Activated naive CD8-positive, alpha-beta T cell treated with anti-CD3 and anti-CD28 coated beads, Interleukin-2, amount 50 U/mL, for 16 hours (primary cell): Measurements from ENCODE around the gene UBL4A.

ENCODE experiments used
- DNase-seq: peaks from one replicate; pipeline ENCODE4 v3.0.0-alpha.2; 2020; ENCODE audit warnings: low read depth, low spot score

The UBL4A gene

DNA sequence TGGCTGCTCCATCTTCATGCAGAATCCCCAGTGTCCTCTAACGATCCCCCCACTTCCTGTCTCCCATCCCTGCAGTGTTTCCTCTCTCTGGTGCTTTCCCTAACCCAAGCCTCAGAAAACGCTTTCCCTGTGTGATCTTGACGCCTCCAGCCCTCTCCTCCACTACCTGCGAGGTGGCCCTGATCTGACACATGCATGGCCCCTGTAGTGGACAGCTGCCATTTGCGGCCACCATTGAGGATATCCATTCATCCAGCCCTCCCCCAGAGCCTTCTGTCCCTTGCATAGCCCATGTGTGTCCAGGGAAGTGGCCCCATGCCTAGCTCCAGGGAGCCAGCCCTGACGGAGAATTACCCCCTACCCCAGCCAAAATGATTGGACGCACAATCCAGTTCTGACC lies 3.1 kb downstream of the UBL4A start:
- no peak for DNase-seq

DNA sequence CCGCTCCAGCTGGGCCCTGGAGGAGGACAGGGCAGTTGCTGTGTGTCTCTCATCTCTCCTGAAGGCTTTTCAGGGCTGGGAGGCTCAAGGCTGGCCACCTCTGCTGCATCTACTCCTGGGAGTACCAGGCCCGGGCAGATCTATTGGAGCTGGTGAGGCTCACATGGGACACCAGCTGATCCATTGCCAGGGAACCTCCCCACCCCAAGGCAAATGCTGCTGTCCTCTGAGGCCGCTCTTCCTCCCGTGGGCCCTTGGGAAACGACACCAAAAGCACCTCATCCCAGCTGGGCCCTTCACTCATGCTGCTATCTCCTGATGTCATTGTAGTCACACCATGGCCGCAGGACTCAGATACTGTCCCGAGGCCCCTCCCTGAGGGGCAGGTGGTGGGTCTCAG lies 3.6 kb downstream of the UBL4A start:
- no peak for DNase-seq

DNA sequence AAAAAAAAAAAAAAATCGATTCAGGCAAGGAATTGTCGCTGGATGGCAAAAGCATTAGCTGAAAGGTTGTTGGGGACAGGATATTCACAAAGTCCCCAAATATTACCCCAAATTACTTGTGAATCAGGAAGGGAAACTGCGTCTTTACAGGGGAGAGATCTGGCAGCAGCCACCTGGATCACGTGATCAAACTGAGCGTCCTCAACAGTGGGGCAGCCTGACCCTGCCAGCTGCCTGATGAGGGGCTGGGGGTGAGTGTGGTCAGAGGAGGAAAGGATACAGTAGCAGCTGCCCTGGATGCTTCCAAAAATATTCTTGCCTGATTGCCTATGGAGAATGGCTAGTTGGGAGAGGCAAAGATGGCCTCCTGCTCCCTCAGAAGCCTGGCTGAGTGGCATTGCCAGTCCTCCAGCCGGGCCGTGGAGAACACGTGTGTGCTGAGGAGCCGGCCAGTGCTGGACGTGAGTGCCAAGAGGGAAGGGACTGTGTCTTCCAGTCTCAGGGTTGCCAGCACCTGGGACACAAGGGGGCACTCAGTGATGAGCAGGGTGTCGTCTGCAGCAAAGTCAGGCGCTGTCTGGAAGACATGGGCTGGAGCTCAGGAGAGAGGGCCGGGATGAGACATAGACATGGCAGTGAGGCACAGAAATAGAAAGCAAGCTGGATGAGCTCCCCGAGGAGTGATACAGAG lies 4.4 kb downstream of the UBL4A start:
- no peak for DNase-seq

DNA sequence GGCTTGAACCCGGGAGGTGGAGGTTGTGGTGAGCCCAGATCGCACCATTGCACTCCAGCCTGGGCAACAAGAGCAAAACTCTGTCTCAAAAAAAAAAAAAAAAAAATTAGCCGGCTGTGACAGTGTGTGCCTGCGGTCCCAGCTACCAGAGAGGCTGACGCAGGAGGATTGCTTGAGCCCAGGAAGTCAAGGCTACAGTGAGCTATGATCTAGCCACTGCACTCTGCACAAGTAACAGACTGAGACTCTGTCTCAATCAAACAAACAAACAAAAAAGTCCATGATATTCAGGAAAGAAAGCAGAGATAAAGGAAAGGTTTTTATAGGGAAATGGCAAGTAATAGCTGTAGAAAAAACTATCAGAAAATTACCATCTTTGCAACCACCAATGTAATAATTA lies 5.2 kb downstream of the UBL4A start:
- DNase-seq: no peak

DNA sequence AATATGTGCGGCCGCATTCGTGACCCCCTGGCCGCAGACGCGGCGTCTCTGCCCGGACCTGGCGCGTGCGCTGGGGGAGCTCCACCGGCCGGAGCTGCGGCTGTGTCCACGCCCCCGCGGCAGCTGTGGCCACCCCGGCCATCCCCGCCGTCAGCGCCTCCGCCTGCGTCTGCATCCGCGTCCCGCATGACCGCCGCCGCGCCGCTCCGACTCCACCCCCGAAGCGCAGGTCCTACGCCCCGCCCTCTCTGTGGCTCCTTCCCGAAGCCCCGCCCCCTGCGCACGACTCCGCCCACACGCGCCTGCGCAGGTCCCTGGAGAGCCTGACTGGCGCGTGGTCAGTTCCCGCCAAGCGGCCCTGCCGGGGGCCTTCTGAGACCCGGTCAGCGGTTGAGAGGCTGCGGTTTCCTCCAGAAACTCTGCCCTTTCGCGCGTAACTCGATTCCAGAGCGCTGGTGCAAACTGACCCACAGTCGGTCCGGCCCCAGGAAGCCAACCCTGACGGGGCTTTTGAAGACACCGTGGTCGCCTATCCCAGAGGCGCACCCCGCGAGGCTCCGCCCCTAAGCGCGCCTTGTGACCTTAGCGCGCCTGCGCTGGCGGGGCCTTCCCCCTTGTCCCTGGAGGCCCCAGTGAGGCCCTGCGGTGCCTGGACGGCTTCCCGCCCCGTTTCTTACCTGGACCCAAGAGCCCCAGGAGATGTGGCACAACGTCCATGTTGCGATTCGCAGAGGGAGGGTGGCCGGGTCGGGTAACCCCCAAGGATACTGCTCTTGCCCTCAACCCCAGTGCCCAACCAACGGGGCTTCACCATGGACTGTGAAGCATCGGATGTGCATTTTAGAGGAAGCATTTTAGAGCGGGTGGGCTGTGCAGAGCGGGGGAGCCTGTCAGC lies 7.4 kb downstream of the UBL4A start, which contains the start of gene LAGE3:
Gene LAGE3, minus strand, starts transcription at position 554 of the 895 bp plus-strand sequence. Its CDS starts 366 bp downstream, at position 188.
- peak; percentile 84 for DNase-seq

GRCh38 chrX:154477891-154478477 lies 8.4 kb downstream of the UBL4A start:
- DNase-seq: no peak

GRCh38 chrX:154476821-154477220 lies 9.6 kb downstream of the UBL4A start:
- DNase-seq: no peak

DNA sequence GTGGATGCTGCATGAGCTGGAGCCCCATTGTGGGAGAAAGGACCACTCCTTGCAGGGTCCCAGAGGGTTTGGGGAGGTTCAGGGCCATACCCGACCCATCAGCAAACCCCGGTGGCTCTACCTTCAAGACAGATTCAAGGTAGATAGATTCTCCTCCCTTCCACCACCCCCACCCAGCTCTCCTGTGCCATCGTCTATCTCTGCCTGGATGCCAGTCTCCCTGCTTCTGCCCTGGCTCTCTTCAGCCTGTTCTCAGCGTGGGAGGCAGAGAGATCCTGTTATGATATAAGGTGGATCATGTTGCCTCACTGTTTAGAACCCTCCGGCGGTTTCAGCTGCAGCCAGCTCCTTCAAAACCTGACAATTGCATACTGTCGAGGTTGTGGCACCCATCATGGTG lies 12.7 kb downstream of the UBL4A start:
- DNase-seq: no peak

GRCh38 chrX:154472685-154473632 lies 13.5 kb downstream of the UBL4A start:
- no peak for DNase-seq

DNA sequence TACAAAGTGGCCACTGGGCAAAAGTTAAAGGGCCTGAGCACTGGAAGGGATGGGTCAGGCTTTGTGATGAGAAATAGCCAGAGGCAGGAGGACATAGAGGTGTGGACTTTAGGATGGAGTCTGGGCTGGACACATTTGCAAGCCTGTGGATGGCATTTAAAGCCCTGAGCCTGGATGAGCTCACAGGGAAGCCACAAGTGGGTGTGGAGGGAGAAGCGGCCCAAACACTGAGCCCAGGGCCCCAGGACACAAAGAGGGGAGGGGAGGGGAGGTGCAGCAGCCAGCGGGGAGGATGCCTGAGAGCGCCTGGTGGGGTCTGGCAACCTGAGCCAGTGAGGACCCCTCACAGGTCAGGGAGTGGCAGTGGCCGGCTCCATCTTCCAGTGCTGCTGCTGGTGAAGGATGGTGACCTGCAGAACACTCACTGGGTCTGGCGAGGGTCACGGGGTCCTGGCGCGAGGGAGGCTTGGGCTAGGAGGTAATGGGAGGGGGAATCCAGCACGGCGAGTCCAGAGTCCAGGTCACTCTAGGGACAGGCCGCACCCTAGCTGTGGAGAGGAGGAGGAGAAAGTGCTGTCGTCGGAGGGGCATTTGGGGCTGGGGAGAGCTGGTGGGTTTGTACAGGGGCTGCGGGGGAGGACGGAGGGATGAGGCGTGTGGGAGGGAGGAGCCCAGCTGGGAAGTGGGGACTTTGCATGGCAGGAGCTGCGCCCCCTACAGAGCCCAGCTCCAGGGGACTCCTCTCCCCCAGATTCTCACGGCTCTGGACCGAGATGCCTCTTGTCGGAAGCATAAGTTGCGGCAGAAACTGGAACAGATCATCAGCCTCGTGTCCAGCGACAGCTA lies 14.4 kb downstream of the UBL4A start:
- DNase-seq: no peak

DNA sequence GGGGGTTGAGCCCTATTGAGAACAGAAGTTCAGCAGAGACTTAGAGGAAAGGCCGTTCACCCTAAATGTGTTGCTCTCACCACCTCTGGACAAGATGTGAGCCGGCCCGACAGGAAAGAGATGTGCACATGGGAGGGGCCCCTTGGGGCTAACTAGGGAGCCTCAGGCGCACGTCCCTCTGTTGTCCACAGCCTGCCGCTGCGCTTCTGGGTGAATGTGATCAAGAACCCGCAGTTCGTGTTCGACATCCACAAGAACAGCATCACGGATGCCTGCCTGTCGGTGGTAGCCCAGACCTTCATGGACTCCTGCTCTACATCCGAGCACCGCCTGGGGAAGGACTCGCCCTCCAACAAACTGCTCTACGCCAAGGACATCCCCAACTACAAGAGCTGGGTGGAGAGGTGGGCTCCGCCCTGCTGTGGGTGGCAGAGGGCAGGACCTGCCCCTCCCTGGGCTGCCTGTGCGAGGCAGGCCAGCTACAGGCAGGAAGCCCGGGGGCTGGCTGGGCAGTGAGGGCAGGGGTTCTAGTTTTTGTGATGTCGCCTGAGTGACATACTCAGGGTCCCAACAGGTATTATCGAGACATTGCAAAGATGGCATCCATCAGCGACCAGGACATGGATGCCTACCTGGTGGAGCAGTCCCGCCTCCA lies 15.4 kb downstream of the UBL4A start:
- DNase-seq: no peak

DNA sequence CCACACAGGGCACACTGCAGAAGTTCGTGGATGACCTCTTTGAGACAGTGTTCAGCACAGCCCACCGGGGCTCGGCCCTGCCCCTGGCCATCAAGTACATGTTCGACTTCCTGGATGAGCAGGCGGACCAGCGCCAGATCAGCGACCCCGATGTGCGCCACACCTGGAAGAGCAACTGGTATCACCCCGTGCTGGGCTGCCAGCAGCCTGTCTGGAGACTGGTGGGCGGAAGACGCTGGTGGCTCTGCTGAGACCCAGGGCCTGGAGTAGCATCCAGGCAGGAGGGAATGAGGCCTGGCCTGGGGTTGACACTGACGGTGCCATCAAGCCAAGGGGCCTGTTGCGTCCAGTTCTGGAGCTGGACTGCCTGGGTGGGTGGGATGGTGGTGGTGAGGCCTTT lies 16.0 kb downstream of the UBL4A start:
- DNase-seq: no peak

DNA sequence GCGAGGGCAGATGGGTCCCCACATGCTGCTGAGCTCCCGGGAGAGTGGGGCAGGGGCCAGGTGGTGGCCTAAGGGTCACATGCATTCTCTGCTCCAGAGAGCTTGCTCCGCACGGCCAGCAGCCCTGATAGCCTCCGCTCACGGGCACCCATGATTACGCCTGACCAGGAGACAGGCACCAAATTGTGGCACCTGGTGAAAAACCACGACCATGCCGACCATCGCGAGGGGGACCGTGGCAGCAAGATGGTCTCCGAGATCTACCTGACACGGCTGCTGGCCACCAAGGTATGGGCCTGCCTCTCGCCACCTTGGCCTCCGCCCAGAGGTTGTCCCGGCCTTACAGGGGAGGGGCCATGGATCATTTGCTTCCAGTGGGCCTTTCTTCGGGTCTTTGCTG lies 16.5 kb downstream of the UBL4A start:
- no peak for DNase-seq

DNA sequence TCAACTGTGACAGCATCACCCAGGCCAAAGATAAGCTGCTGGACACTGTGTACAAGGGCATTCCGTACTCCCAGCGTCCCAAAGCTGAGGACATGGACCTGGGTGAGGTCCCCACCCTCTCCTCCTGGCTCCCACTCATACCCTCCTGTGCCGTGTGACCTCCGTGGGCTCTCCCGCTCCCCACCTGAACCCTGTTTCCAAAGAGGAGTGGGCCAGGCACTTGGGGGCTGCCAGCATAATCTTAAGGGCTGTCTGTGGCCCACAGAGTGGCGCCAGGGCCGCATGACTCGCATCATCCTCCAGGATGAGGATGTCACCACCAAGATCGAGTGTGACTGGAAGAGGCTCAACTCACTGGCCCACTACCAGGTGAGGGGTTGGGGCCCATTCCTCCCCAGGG lies 17.3 kb downstream of the UBL4A start:
- no peak for DNase-seq

- DNase-seq: no peak
Measured at GRCh38 chrX:154468217-154468616, 18.2 kb downstream of the UBL4A start.

DNA sequence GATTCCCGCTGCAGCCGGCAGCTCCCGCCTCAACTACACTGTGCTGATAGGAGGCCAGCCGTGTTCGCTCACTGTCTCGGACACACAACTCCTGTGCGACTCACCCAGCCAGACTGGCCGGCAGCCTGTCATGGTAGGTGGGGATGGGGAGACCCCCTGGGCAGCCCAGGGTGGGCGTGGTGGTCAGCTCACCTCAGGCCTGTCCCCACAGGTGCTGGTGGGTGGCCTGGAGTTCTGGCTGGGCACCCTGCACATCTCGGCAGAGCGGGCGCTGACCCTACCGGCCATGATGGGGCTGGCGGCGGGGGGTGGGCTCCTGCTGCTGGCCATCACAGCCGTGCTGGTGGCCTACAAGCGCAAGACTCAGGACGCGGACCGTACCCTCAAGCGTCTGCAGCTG lies 18.9 kb downstream of the UBL4A start:
- DNase-seq: no peak

DNA sequence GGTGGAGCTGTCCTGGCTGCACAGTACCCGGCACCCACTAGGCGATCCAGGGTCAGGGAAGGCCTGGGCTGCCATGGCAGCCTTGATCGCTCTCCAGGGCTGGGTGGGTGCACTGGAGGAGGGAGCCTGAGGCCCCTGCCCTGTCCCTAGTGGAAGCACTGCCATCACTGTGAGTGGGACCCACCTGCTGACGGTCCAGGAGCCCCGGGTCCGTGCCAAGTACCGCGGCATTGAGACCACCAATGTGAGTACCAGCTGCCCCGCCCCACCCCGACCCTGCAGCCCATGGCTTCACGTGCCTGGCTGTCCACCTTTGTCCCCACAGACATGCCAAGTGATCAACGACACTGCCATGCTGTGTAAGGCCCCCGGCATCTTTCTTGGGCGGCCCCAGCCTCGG lies 19.5 kb downstream of the UBL4A start:
- no peak for DNase-seq

GRCh38 chrX:154466036-154466435 lies 20.4 kb downstream of the UBL4A start:
- no peak for DNase-seq

DNA sequence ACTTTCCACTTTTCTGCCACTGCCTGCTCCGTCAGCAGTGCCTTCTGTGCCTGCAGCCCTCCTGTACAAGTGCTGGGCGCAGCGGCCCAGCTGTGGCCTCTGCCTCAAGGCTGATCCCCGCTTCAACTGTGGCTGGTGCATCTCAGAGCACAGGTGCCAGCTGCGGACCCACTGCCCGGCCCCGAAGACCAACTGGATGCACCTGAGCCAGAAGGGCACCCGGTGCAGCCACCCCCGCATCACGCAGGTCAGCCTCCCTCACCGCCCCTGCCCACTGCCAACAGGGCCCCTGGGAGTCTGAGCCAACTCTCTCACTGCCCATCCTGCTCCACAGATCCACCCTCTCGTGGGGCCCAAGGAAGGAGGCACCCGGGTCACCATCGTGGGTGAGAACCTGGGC lies 20.8 kb downstream of the UBL4A start:
- DNase-seq: no peak

- DNase-seq: no peak
Measured at GRCh38 chrX:154464806-154465365, 21.5 kb downstream of the UBL4A start.
